ENCODE measurements around the gene TCN2.
A peak's percentile ranks its signal among the peaks of the same experiment; 100 is the strongest.
"Not testable (repeated sequence)": the region's sequence is repeated elsewhere in the genome, so short reads cannot be mapped to it uniquely, and the experiment has no call there.

The TCN2 gene

DNA sequence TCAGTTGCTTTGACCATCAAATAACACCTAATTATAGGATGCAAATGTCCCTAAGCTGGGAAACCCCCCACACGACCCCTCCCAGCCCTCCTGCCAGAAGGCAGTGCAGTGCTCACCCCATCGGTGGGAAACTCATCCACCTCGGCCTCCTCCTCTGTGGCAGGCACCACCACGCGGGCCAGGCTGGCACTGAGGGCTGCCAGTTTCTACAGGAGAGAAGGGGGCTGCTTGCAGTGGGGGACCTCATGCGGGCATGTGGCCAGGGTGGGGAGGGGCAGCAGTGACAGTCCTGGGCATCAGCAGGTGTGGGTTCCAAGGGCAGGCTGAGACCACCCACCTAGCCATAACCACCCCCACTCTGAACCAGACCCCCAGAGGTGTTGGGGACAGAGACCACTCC is 26.1 kb upstream of the TCN2 start:
- DNase-seq, result no peak

DNA sequence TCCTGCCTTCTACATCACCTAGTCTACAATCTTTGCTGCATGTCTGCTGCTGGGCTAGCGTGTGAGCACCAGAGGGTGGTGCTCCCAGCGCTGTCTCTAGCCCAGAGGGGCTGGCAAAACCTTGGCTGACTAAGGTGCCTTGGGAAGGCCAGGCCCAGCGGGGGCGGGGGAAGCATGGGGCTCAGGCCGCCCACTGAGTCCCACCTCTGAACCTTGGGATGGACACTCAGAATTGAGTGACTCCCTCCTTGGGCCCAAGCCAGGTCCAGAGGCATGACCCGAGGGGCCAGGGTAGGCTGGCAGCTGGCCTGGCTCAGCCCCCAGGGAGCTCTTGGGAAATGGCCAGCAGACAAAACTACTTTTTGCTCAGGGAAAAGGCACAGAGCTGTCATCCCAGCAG is 24.9 kb upstream of the TCN2 start:
- no peak for DNase-seq

DNA sequence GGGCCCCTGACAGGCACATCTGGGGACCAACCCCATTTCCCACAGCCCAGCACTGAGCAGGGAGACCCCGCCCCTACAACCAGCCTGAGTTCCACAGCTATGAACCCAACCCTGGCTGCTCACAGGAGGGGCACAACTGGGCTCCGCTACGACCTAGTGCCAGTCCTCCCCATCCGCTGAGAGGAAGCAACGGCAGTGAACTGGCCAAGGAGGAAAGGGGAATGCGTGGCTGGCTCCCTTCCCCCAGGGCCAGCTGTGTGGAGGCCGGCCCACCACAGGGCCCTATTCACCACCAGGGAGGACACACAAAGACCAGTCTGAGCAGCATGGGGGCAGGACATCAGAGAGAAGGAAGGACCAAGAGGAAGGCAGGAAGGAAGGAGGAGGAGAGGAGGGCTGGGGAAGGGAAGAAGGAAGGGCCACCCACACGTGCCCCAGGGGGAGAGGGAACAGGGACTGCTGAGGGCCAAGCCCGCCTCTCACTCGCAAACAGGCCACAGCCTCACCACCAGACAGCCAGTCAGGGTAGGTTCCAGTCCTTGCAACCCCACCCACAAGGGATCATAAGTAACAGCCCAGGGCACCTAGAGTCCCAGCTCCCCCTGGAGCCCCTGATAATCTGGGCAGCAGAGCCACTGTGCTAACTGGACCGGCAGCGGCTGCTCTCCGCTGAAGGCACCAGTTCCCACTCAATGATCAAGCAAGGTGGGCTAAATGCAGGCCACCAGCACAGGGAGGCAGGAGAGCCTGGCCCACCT is 24.0 kb upstream of the TCN2 start:
- no peak for DNase-seq

DNA sequence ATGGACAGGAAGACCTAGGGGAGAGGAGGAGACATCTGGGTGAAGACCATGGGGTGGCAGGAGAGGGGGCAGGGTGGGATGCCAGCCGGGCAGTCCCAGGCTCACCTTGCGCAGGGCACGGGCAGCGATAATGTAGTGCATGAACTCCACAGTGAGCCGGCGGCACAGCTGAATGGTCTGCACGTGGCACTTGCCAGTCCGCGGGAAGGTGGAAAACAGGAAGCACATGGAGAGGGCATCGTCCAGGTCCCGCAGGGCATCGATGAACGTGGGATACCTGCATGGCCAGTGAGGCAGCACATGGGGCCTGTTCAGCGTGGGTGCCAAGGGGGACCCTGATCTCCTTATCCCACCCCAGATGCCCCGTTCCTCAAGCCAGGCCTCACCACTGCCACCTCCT is 22.5 kb upstream of the TCN2 start:
- DNase-seq, result no peak

DNA sequence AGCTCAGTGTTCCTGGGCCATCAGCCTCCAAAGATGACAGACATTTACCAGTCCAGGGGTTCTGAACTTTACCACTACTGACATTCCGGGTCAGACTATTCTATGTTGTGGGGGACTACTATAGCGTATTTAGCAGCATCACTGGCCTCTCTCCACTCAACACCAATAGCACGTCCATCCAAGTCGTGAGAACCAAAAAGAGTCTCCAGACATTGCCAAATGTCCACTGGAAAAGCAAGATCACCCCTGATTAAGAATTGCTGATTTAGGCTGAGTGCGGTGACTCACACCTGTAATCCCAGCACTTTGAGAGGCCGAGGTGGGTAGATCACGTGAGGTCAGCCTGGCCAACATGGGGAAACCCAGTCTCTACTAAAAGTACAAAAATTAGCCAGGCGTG is 20.6 kb upstream of the TCN2 start:
- DNase-seq, result no peak

DNA sequence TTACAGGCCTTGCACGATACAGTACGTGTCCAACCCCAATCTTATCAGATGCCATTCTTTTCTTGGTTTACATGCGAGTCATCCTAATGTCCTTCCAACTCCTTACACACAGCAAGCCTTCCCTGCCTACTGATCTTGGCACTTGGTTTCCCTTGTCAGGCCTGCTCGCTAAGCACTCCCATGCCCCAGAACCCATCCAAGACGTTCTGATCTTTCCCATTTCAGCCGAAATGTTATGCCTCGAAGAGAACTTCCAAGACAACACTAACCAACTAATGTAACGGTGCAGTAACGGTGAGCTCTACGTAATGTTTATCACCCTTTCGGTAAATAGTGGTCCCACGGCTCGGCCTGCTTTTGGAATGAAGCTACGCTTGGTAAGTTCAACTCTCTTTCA is 15.8 kb upstream of the TCN2 start:
- no peak for DNase-seq

DNA sequence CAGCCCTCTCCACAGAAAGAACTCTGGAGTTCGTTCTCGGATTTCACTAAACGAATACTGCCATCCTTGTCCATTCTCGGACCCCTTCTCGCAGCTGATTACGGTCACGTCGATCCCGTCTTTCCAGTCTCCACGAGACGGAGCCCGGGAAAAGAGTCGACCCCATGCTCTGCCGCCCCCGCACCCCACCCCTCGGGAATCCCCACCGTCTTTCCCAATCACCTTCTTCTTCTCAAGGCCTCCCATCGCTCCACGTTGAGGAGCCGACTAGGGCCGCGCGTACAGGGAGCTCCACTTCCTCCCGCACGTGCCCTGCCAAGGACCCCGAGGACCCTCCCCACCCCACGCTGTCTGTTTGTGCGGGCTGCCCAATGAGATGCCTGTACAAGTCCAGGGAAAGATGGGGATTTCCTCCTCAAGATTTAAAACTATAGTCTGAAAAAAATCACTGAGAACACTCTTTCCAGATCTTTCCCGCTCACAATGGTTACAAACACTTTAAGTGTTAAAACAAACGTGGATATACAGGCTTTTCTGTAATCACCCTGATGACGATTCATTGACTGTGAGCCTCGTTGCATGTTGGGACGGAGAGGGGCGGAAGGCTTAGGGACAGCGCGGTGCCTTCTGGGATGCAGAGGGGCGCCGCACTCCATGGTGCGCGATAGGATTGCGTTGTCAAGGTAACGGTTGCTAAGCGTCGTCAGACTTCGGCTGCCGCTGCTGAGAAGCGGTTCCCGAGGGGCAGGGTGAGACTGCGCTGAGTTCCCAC is 15.2 kb upstream of the TCN2 start, which contains the start of gene PES1:
PES1 (minus strand) TSS at position 323 of the 772 bp plus-strand sequence; CDS start at position 246, 77 bp downstream.
- DNase-seq, result peak; percentile 92

DNA sequence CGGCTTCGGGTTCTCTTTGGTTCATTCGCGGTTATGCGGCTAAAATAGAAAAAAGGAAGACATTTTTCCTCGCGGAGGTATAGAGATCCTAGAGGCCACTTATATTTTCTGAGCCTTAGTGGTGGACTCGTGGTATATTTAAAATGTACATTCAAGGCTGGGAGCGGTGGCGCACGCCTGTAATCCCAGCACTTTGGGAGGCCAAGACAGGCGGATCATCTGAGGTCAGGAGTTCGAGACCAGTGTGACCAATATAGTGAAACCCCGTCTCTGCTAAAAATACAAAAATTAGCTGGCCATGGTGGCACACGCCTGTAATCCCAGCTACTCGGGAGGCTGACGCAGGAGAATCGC is 14.6 kb upstream of the TCN2 start:
- DNase-seq, result not testable (repeated sequence)

DNA sequence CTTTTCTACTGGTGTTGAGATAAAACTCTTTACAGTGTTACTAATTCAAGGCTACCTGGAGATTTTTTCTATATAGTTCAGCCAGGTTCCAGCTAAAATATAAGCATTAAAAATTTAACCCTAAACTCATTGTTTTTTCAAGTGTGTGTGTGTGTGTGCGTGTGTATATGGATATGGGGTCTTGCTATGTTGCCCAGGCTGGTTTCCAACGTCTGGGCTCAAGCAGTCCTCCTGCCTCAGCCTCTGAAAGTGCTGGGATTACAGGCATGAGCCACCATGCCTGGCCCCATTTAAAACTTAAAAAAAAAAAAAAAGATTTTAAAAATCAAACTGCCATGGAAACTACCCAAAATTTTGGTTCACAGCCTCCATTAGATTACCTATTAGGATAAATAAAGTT is 10.8 kb upstream of the TCN2 start:
- no peak for DNase-seq

DNA sequence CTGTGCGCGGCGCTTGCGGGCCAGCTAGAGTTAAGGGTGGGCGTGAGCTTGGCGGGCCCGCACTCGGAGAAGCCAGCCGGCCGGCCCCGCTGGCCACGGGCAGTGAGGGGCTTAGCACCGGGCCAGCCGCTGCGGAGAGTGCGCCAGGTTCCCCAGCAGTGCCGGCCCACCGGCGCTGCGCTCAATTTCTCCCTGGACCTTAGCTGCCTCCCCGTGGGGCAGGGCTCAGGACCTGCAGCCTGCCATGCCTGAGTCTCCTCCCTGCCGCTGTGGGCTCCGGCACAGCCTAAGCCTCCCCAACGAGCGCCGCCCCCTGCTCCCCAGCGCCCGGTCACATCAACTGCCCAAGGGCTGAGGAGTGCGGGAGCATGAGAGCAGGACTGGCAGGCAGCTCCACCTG is 10.1 kb upstream of the TCN2 start:
- no peak for DNase-seq

DNA sequence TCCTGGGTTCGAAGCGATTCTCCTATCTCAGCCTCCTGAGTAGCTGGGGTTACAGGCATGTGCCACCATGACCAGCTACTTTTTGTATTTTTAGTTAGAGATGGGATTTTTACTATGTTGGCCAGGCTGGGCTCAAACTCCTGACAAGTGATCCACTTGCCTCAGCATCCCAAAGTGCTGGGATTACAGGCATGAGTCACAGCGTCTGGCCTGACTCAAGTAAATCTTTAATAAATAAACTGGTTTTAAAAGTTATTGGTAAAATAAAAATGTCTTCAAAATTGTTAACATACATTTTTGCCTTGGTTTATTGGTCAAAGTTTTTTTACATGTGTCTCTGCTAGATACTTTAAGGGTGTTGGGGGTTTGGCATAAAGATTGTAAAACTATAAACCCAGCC is 8.0 kb upstream of the TCN2 start:
- DNase-seq, result no peak

DNA sequence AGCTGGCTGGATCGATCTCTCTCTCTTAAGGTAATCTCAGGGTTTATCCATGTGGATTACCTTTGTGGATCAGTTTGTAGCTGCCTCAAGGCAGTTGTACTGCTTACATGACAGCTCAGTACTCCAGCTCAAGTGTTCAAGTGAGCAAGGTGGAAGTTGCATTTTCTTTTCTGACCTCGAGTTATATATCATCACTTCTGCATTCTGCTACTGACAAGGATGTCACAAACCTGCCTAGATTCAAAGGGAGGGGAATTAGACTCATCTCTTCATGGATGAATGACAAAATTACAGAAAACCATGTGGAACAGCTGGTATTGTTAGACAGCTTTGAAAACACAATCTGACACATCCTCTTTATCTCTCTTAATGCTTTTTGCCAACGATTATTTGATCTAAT is 6.1 kb upstream of the TCN2 start:
- DNase-seq, result no peak

DNA sequence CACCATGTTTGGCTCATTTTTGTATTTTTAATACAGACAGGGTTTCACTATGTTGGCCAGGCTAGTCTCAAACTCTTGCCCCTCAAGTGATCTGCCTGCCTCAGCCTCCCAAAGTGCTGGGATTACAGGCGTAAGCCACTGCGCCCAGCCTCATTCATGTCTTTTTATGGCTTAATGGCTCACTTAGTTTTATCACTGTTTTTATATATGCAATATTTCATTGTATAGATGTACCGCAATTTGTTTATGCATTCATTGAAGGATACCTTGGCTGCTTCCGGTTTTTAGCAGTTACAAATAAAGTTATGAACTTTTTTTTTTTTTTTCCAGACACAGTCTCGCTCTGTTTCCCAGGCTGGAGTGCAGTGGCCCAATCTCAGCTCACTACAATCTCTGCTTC is 5.5 kb upstream of the TCN2 start:
- no peak for DNase-seq

DNA sequence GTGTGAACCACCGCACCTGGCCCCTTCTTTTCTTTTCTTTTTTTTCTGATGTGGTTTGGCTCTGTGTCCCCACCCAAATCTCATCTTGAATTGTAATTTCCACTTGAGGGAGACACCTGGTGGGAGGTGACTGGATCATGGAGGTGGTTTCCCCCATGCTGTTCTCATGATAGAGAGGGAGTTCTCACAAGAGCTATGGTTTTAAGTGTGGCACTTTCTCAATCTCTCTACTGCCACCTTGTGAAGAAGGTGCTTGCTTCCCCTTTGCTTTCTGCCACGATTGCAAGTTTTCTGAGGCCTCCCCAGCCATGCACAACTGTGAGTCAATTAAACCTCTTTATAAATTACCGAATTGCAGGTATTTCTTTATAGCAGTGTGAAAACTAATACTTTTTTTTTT is 4.9 kb upstream of the TCN2 start:
- no peak for DNase-seq

DNA sequence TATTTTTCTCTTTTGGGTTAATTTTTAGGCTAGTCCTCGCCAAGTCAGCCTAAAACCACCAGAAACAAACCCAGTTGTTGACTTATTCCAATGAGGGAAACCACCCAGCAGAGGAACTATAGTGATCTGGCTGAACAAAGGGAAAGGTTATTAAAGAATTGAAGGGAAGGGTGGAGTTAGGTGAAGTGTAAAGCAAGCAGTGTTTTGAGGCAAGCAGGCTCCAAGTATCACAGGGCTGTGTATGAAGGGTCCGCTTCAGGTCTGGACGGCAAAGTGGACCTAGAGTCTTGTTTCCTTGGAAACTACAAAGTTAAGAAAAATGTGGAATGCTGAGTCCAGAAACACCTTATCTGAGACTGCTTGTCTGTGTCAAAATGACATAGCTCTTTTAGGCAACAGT is 3.2 kb upstream of the TCN2 start:
- DNase-seq, result no peak

DNA sequence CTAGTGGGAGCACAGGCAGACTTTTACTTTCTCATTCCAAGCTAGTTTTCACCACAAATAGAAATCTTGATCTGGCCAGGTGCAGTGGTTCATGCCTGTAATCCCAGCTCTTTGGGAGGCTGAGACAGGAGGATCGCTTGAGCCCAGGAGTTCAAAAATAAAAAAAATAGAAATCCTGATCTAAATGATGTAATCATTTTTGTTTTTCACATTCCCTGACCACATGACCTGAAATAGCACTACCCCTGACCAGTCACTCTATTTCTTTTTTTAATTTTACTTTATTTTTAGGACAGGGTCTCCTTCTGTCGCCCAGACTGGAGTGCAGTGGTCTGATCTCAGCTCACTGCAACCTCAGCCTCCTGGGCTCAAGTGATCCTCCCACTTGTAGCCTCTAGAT is 2.3 kb upstream of the TCN2 start:
- no peak for DNase-seq

DNA sequence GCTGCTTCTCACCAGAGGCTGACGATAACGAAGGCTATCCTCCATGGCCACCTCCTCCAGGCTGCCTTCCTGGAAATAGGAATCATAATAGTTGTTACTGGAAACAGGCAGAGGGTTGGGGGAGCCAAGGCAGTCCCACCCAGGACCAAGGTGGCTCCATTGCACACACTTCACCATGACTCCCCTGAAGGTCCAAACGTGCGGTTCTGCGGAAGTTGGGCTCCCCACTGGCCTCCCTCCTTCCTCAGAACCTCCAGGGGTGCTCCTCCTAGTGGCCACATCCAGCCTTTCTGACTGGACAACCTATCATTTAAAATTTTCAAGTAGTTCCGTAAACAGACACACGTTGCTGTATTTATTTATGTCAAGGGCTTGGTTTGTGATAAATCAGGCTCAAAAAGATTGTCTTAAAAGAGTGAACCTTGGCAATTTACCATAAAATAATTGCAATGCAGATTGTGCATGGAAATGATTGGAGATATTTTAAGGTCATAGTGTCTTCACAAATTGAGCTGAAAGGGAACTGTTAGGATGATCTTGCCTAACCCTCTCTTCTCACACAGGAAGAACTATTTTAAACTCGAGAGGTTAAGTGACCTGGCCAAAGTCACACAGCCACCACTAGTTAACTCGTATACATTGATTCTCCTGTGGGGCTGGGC is 1.4 kb upstream of the TCN2 start:
- DNase-seq, result peak; percentile 8

DNA sequence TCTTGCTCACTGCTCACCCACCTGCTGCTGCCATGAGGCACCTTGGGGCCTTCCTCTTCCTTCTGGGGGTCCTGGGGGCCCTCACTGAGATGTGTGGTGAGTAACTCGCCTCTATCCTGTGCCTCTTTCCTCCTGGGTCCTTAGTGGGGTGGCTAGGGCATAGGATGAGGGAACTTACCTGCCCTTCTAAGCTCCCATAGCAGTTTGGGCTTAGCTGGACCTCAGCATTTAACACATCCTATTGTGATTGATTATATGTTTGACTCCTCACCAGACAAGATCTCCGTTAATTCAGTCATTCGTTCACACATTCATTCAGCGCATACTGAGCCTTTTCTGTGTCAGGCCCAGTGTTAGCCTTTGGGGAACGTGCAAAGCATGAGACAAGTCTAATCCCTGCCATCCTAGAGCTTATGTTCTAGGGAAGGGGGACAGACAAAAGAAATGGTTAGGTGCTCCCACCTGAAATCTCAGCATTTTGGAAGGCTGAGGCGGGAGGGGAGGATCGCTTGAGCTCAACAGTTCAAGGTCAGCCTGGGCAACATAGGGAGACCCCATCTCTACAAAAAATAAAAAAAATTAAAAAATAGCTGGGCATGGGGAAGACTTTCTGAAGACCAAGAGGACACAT is 441 bp downstream of the TCN2 start:
- no peak for DNase-seq

DNA sequence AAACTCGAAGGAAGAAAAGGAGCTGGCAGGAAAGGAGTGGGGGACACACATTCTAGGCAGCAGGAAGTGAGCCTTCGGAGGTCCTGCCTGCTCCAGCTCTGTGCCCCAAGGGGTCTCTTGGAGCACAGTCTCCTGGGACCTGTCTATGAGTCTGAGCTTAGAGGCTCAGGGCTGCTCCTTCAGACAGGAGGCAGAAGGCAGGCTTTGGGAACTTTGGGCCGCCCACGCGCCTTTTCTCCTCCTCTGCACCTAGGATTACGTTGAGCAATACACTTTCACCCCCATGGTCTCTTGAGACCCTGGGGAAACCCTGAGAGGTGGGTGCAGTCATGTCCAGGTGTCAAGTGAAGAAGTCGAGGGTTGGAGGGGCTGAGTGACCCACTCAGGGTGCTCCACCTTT is 965 bp downstream of the TCN2 start:
- DNase-seq, result no peak

DNA sequence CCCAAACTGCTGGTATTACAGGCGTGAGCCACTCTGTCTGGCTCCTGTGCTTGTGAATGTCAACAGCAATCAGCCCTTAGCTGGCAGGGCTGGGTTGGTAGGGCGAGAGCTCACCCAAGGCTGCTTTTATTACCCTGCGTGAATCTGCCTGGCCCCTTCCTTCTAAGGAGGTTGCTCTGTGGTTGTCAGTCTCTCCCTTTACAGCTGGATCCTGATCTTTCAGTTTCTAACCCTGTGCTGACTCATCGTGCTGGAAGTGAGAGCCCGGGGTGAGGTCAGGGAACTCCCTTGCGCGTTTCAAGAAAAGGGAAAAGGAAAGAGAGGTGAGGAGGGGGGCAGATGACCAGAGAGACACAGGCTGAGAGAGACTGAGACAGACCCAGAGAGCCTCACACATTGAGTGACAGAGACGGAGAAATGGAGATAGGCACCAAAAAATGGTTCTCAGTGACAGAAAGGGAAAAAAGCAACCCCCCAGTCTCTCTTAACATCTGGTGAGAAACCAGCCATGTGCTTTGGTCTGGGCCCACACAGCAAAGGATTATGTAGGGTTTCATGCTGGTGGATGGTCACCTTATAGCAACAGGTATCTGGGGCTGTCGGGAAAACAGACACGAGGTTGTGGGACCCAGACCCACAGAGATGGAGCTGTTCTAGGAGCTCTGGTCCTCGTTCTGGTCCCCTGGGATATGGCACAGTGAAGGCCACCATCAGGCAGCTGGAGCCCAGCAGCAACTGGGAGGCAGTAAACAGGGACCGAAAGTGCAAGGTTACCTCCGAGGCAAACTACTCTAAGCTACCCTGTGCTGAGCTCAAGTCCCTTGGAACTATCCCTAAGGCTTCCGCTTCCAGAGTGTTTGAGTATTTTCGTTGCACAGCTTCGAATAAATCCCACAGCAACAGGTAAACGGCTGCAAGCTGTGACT is 2.5 kb downstream of the TCN2 start:
- DNase-seq, result no peak

DNA sequence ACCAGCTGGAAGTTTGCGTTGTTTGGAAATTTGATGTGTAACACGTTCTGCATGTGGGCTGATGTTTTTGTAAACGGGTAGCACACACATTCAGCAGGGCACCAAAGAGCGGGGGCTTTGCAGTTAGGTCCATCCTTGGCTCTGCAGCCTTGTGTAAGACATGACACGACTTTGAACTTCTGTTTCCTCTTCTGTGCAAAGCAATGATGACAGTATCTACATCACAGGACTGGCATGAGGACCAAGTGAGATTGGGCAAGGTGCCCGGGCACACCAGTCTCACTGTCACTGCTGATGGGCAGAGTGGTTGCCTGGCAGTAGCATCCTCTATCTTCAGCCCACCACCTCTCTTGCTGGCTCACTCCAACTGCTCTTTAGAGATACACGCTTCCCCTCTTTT is 3.3 kb downstream of the TCN2 start:
- DNase-seq, result no peak

DNA sequence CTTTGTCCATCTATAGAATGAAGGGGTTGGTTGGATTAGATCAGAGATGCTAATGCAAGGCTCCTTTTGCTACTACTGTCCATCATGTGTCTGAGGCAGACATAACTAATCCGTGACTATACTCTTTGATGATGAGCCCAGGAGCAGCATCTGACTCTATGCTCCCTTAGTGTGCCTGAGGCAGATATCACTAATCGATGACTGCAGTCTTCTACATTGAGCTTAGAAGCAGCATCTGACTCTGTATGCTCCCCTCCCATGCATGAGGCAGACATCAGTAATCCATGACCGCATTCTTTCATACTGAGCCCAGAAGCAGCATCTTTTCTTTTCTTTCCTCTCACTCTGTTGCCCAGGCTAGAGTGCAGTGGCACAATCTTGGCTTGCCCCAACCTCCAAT is 4.2 kb downstream of the TCN2 start:
- no peak for DNase-seq

Measured in T-helper 9 cell (primary cell).